Measurements from ENCODE around the gene MAP6D1. TPM values are rescaled to one million over a fixed set of nuclear protein-coding genes. Genes with fewer than 3 reads are reported as not detected.

The MAP6D1 gene
- total RNA-seq, 4 donors from 2014 or later: 0.35 to 4.9 (median 2.4) TPM

GRCh38 chr3:183797996-183798395 is 27.4 kb downstream of the MAP6D1 start:
- TF ChIP-seq POLR2AphosphoS5 (IDR thresholded peaks at IDR 0.05) (no peak), POLR2A (IDR thresholded peaks at IDR 0.05) (no peak), EP300 (IDR thresholded peaks at IDR 0.05) (no peak), CTCF (IDR thresholded peaks at IDR 0.05) (no peak)
- Histone ChIP-seq H3K9me3 (no peaks in the 10 kb centered on the region), H3K36me3 (peaks cover 0 to 81% of the 10 kb centered on the region in 2 donors), H3K27ac (no peak overlapping the region), H3K4me3 (no peak overlapping the region), H3K4me1 (no peaks in the 10 kb centered on the region), H3K27me3 (no peaks in the 10 kb centered on the region)
- ATAC-seq: no peak
- WGBS, 2 donors (ENCODE audit: low coverage in 1 of 2): 75 to 94% methylated on average over 2 to 5 of the region's 9 CpGs

DNA sequence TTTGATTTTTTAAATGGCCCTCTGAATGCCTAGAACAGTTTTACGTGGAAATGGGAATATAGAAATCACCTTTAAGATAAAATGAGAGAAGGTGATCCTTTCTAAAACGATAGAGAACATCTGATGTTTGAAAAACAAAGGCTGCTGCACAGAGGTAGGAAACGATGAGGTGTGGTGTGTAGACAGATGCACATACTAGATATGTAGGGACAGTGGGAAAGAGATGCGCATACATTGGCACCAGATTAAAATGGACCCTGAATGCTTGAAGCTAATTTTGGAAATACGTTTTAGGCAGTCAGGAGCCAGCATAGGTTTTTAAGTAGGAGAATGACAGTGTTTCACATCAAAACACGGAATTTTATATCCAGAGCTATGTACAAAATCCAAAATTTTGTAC is 29.0 kb downstream of the MAP6D1 start:
- Histone ChIP-seq H3K27ac (no peak overlapping the region), H3K4me3 (no peak overlapping the region), H3K27me3 (no peaks in the 10 kb centered on the region), H3K9me3 (no peaks in the 10 kb centered on the region), H3K4me1 (no peaks in the 10 kb centered on the region), H3K36me3 (peaks cover 0 to 81% of the 10 kb centered on the region in 2 donors)
- no peak for TF ChIP-seq POLR2AphosphoS5 (IDR thresholded peaks at IDR 0.05)
- TF ChIP-seq EP300 (IDR thresholded peaks at IDR 0.05): no peak
- ATAC-seq: no peak
- 91 to 100% methylated on average over 3 to 6 of the region's 6 CpGs for WGBS, 2 donors (ENCODE audit: low coverage in 1 of 2)

- TF ChIP-seq CTCF (IDR thresholded peaks at IDR 0.05) (no peak), POLR2A (IDR thresholded peaks at IDR 0.05) (no peak), POLR2AphosphoS5 (IDR thresholded peaks at IDR 0.05) (no peak), EP300 (IDR thresholded peaks at IDR 0.05) (no peak)
- ATAC-seq: no peak
- WGBS, 2 donors (ENCODE audit: low coverage in 1 of 2): 81 to 87% methylated on average over 3 to 4 of the region's 4 CpGs
- Histone ChIP-seq H3K27me3 (no peaks in the 10 kb centered on the region), H3K27ac (no peak overlapping the region), H3K9me3 (no peaks in the 10 kb centered on the region), H3K4me1 (no peaks in the 10 kb centered on the region), H3K36me3 (peaks cover 0 to 80% of the 10 kb centered on the region in 2 donors), H3K4me3 (no peak overlapping the region)
Observed at GRCh38 chr3:183794452-183794851, 30.9 kb downstream of the MAP6D1 start.

DNA sequence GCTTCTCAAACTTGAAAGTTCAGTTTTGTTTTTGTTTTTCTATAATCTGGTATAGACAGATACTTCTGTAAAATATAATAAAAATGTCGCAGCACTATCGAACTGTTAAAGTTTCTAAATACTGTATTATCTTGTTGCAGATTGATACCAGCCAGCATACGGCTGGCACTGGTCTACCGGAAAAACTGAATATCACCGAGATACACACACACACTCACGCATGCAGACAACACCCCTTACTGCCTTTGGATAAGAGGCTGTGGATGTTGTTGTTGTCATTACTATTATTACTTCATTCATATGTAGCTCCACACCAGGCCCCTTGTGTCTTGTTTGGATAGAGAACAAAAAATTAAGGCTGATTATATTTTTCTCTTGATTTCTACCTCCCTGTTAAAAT is 32.4 kb downstream of the MAP6D1 start:
- no peak for TF ChIP-seq EP300 (IDR thresholded peaks at IDR 0.05)
- TF ChIP-seq POLR2AphosphoS5 (IDR thresholded peaks at IDR 0.05): no peak
- no peak for TF ChIP-seq POLR2A (IDR thresholded peaks at IDR 0.05)
- no peak for TF ChIP-seq CTCF (IDR thresholded peaks at IDR 0.05)
- Histone ChIP-seq H3K4me1 (no peaks in the 10 kb centered on the region), H3K27ac (no peak overlapping the region), H3K9me3 (no peaks in the 10 kb centered on the region), H3K27me3 (no peaks in the 10 kb centered on the region), H3K36me3 (peaks cover 0 to 77% of the 10 kb centered on the region in 2 donors), H3K4me3 (no peak overlapping the region)
- no peak for ATAC-seq
- WGBS, 2 donors (ENCODE audit: low coverage in 1 of 2): 80 to 83% methylated on average over 6 of the region's 6 CpGs

DNA sequence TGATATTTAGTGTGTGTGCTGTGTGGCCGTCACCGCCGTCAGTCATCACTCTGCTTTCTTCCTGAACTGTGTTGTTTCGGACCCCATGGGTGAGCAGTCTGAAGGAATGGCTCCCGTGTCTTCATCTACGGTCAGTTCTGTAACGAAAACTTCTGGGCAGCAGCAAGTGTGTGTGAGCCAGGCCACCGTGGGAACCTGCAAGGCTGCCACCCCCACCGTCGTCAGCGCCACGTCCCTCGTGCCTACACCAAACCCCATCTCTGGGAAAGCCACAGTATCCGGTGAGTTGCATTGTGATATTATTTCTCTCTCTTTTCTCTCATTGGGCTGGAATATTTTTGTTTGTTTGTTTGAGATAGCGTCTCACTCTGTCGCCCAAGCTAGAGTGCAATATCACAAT is 34.7 kb downstream of the MAP6D1 start:
- Histone ChIP-seq H3K27ac (no peak overlapping the region), H3K9me3 (no peaks in the 10 kb centered on the region), H3K4me3 (no peak overlapping the region), H3K4me1 (no peaks in the 10 kb centered on the region), H3K27me3 (no peaks in the 10 kb centered on the region), H3K36me3 (peaks cover 2 to 85% of the 10 kb centered on the region in 2 donors)
- no peak for ATAC-seq
- WGBS, 2 donors (ENCODE audit: low coverage in 1 of 2): 94 to 100% methylated on average over 1 to 16 of the region's 16 CpGs
- TF ChIP-seq POLR2AphosphoS5 (IDR thresholded peaks at IDR 0.05): no peak
- no peak for TF ChIP-seq POLR2A (IDR thresholded peaks at IDR 0.05)
- no peak for TF ChIP-seq EP300 (IDR thresholded peaks at IDR 0.05)
- no peak for TF ChIP-seq CTCF (IDR thresholded peaks at IDR 0.05)
